Right lobe of liver (tissue), 4 donors: ENCODE measurements around the gene PKD2L2.

ENCODE experiments used
- POLR2A ChIP-seq: fragments of 450-650 bp; IDR thresholded peaks from one replicate; pipeline ENCODE4 v1.6.1; 2017; ENCODE audit warnings: antibody characterized with exemption, mild to moderate bottlenecking
- TF ChIP-seq, protein P1 (sequence below), 4 donors: fragments of 200-600 bp in 3 of 4; fragments of 450-650 bp in 1 of 4; IDR thresholded peaks; one replicate each; pipeline versions ENCODE4 v1.5.1 to v1.8.0; 2016 to 2022; ENCODE audit warnings: antibody characterized with exemption in 4 of 4, mild to moderate bottlenecking in 2 of 4
- donor health status: DM: no; HTN: no; CAD: no.
- donor health status: DM: no; HTN: no; CAD: no.
- donor health status: DM: no; HTN: yes; CAD: no.

DNA sequence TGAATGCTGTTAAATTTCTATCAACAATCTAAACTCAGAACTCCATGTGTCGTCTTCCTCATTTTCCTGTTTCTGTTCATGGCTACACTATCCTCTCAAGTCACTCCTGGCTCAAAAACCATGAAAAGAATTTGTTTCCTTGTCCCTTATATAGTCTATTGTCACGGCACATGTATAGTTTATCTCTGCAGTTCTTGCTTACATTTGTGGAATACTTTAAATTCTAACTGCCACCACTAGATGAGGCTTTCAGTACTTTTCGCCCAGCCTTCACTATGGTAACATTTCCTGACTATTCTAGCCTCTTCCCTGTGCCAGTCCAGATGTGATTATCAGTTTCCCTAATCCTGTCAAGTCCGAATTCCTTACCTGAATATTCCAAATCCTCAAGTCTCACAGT, 34.6 kb downstream of the PKD2L2 start:
- TF ChIP-seq POLR2A = no peak
- TF ChIP-seq, protein P1, sequence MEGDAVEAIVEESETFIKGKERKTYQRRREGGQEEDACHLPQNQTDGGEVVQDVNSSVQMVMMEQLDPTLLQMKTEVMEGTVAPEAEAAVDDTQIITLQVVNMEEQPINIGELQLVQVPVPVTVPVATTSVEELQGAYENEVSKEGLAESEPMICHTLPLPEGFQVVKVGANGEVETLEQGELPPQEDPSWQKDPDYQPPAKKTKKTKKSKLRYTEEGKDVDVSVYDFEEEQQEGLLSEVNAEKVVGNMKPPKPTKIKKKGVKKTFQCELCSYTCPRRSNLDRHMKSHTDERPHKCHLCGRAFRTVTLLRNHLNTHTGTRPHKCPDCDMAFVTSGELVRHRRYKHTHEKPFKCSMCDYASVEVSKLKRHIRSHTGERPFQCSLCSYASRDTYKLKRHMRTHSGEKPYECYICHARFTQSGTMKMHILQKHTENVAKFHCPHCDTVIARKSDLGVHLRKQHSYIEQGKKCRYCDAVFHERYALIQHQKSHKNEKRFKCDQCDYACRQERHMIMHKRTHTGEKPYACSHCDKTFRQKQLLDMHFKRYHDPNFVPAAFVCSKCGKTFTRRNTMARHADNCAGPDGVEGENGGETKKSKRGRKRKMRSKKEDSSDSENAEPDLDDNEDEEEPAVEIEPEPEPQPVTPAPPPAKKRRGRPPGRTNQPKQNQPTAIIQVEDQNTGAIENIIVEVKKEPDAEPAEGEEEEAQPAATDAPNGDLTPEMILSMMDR (IDR thresholded peaks at IDR 0.05) = no peak
